ENCODE measurements around the gene NME8.

The NME8 gene

DNA sequence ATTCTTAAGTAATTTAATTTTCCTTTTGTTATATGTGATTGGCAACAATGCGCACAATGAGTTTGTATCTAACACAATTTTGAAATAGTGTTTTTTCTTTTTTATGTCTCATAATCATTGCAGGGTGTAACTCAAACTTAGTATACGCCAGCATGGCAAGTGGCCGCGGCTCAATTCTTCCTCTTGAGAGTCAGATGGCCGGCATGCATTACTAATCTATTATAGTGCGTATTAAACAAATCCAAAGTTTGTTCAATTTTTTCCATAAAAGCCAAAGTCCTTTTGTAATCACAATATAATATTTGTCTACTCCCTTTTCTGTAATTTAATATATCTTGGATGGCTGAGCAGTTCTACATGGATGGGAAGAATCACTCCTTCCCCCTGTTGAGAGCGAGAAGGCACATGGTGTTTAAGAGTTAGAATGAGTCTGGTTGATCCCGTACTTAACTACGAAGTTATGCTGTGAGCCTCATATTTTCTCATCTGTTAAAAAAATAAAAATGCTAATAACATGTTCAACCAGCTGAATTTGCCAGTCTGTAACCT is 84.7 kb downstream of the NME8 start:
- DNase-seq (ENCODE audit: low read depth), result no peak

DNA sequence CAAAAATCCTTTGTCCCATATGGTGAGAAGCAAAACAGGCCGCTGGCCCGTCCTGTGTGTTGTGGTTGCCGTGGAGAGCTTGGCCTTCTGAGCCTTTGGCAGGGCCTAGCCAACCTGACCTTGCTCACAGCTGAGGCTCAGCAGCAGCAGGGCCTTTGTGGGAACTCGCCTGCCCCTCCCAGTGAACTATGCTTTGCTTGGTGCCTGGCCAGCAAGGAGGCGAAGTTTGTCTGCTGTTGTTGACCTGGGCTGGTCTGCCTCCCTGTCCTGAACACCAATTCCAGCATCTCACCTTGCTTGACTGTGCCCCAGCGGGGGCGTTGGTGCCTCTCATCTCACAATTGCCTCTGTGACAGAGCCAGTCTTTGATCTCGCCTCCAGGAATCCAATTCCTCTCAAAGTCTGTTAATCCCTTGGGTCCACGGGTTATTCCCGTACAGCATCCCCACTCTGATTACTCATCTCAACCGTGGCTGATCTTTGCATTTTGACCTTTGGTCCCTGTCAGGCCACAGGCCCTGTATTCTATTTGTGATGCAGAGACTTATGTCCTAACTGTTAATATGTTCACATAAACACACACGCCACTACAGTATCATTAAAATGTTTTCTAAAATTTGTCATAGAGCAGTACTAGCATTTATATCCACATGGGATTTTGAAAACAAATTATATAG is 94.7 kb downstream of the NME8 start:
- DNase-seq (ENCODE audit: low read depth), result no peak

- DNase-seq (ENCODE audit: low read depth), result no peak
These were observed 95.7 kb downstream of the NME8 start for GRCh38 chr7:37943905-37944736.

DNA sequence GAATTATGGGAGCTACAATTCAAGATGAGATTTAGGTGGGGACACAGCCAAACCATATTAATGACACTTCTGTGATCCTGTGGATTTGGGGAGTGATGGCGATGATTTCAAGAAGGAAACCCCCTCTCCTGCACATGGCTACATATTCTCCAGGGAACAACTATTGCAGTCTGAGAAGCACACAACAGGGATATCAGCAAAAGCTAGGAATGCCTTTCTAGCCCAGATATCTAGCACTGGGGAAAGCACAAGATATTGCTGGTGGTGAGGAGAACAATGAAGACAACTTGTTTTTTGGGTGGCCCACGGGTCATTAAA is 96.3 kb downstream of the NME8 start:
- no peak for DNase-seq (ENCODE audit: low read depth)

GRCh38 chr7:37945336-37945735 is 96.9 kb downstream of the NME8 start:
- DNase-seq (ENCODE audit: low read depth), result no peak

DNA sequence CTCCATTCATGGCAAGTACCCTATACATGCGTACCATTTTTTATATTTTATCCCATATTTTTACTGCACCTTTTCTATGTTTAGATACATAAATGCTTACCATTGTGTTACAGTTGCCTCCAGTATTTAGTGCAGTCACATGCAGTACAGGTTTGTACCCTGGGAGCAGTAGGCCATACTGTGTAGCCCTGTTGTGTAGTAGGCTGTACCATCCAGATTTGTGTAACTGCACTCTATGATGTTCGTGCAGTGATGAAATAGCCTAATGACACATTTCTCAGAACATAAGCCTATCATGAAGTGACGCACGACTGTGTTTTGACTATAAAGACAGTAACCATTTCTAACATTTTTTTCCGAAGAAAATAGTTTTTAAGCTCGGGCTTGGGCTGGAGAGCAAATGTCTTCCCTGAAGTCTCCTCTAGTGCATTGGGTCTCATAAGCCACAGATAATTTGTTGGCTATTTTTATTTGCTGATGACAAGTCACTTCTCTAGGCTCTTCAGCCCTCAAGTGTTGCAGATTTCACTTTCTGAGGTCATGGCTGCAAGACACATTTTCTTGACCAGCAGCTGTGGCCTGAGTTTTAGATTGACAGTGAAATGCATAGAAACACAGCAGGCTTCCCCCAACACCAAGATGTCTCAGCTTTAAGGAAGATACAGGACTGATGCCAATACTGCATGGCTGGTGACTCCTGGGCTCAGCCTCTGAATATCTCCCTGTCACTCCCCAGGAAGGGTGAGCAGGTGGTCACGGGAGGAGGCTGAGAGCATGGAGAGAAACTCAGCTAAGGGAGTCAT is 98.9 kb downstream of the NME8 start:
- DNase-seq (ENCODE audit: low read depth), result no peak

GRCh38 chr7:37947941-37948210 is 99.5 kb downstream of the NME8 start:
- no peak for DNase-seq (ENCODE audit: low read depth)

Data from stimulated activated CD4-positive, alpha-beta T cell treated with anti-CD3 and anti-CD28 coated beads, Interleukin-2, amount 100 ng/mL, for 4 hours (primary cell).